ENCODE results near the gene SMNDC1.

- TF ChIP-seq POLR2A (IDR thresholded peaks at IDR 0.05), result no peak
- no peak for TF ChIP-seq POLR2AphosphoS5 (IDR thresholded peaks at IDR 0.05)
- TF ChIP-seq, protein P1, sequence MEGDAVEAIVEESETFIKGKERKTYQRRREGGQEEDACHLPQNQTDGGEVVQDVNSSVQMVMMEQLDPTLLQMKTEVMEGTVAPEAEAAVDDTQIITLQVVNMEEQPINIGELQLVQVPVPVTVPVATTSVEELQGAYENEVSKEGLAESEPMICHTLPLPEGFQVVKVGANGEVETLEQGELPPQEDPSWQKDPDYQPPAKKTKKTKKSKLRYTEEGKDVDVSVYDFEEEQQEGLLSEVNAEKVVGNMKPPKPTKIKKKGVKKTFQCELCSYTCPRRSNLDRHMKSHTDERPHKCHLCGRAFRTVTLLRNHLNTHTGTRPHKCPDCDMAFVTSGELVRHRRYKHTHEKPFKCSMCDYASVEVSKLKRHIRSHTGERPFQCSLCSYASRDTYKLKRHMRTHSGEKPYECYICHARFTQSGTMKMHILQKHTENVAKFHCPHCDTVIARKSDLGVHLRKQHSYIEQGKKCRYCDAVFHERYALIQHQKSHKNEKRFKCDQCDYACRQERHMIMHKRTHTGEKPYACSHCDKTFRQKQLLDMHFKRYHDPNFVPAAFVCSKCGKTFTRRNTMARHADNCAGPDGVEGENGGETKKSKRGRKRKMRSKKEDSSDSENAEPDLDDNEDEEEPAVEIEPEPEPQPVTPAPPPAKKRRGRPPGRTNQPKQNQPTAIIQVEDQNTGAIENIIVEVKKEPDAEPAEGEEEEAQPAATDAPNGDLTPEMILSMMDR (IDR thresholded peaks at IDR 0.05), result no peak
These were observed 22.7 kb upstream of the SMNDC1 start for GRCh38 chr10:110327262-110327914.
